Calu3 (cell line): ENCODE results near the gene OBI1. TPM values are rescaled to one million over a fixed set of nuclear protein-coding genes. Genes with fewer than 3 reads are reported as not detected.

Experiments used
- BruUV-seq: library from RNA; stranded (reverse); fragments of 400-500 nt; replicated peaks from 2 replicates; lab custom pipeline; 2021; lab: Mats Ljungman, UMichigan
- CTCF ChIA-PET: fragments of 300-600 bp; sonication (Branson Sonifier 250); formaldehyde crosslinking; loops from one replicate; lab custom pipeline; 2022; ENCODE audit warnings: antibody characterized with exemption; lab: Charles Lee
- DNase-seq: peaks from one replicate; pipeline ENCODE4 v3.0.0; 2022
- H3K27ac Mint-ChIP-seq: one replicate; pipeline ENCODE4 v1.8.0; 2022; ENCODE audit warnings: mixed read lengths; ENCODE audit not compliant: unreplicated experiment
- H3K27me3 Mint-ChIP-seq: one replicate; pipeline ENCODE4 v1.8.0; 2022; ENCODE audit warnings: mixed read lengths; ENCODE audit not compliant: unreplicated experiment
- H3K36me3 Mint-ChIP-seq: one replicate; pipeline ENCODE4 v1.8.0; 2022; ENCODE audit warnings: mild to moderate bottlenecking, moderate library complexity, mixed read lengths; ENCODE audit not compliant: insufficient read depth, unreplicated experiment
- H3K4me1 Mint-ChIP-seq: one replicate; pipeline ENCODE4 v1.8.0; 2022; ENCODE audit warnings: mild to moderate bottlenecking, low read depth, mixed read lengths; ENCODE audit not compliant: unreplicated experiment
- H3K4me3 Mint-ChIP-seq: one replicate; pipeline ENCODE4 v1.8.0; 2022; ENCODE audit warnings: mild to moderate bottlenecking, low read depth, moderate library complexity, mixed read lengths; ENCODE audit not compliant: unreplicated experiment
- H3K9me3 Mint-ChIP-seq: one replicate; pipeline ENCODE4 v1.8.0; 2022; ENCODE audit warnings: low read depth, mixed read lengths; ENCODE audit not compliant: unreplicated experiment
- CTCF ChIP-seq: fragments of 200-600 bp; IDR thresholded peaks from one replicate; pipeline ENCODE4 v1.8.0; 2022; ENCODE audit warnings: antibody characterized with exemption; ENCODE audit not compliant: unreplicated experiment
- intact Hi-C: fragments of 100-400 bp; cut with micrococcal nuclease; formaldehyde crosslinking; loops from one replicate; pipeline ENCODE4 v1.10.0; 2022; ENCODE audit not compliant: unreplicated experiment
- total RNA-seq: library from RNA; stranded (reverse); gene quantifications from 2 replicates; pipeline ENCODE4 v1.2.3, GENCODE V29; 2022

OBI1 gene
- total RNA-seq, 1 experiment from 2014 or later: 5.9 TPM

GRCh38 chr13:78601124-78601873 lies 57.7 kb downstream of the OBI1 start:
- H3K27me3 Mint-ChIP-seq: no peaks in the 10 kb centered on the region
- no peak for TF ChIP-seq CTCF
- CTCF ChIA-PET: no interaction called here
- DNase-seq: no peak
- intact Hi-C loops: no loop called here
- no TSS peak for BruUV-seq
- no peaks in the 10 kb centered on the region for H3K9me3 Mint-ChIP-seq
- no peak overlapping the region for H3K4me3 Mint-ChIP-seq
- peaks cover 7% of the 10 kb centered on the region for H3K4me1 Mint-ChIP-seq
- H3K36me3 Mint-ChIP-seq: peaks cover 14% of the 10 kb centered on the region
- no peak overlapping the region for H3K27ac Mint-ChIP-seq

- peaks cover 7% of the 10 kb centered on the region for H3K4me1 Mint-ChIP-seq
- CTCF ChIA-PET: no interaction called here
- H3K27me3 Mint-ChIP-seq: no peaks in the 10 kb centered on the region
- no peaks in the 10 kb centered on the region for H3K9me3 Mint-ChIP-seq
- intact Hi-C loops: no loop called here
- H3K36me3 Mint-ChIP-seq: peaks cover 14% of the 10 kb centered on the region
- no peak for TF ChIP-seq CTCF
- no peak for DNase-seq
- H3K4me3 Mint-ChIP-seq: no peak overlapping the region
- no TSS peak for BruUV-seq
- H3K27ac Mint-ChIP-seq: no peak overlapping the region
These were observed 58.6 kb downstream of the OBI1 start for GRCh38 chr13:78600280-78600883.

- Mint-ChIP-seq H3K27me3 (peaks cover 4% of the 10 kb centered on the region), H3K36me3 (peaks cover 14% of the 10 kb centered on the region), H3K4me3 (no peak overlapping the region), H3K9me3 (no peaks in the 10 kb centered on the region), H3K27ac (no peak overlapping the region), H3K4me1 (peaks cover 7% of the 10 kb centered on the region)
- BruUV-seq: no TSS peak
- CTCF ChIA-PET: no interaction called here
- intact Hi-C loops: no loop called here
- no peak for DNase-seq
- TF ChIP-seq CTCF: no peak
These were observed 59.2 kb downstream of the OBI1 start for GRCh38 chr13:78599645-78600279.

- BruUV-seq: no TSS peak
- Mint-ChIP-seq H3K27me3 (peaks cover 10% of the 10 kb centered on the region), H3K27ac (no peak overlapping the region), H3K4me3 (no peak overlapping the region), H3K9me3 (no peaks in the 10 kb centered on the region), H3K36me3 (peaks cover 14% of the 10 kb centered on the region), H3K4me1 (peaks cover 7% of the 10 kb centered on the region)
- intact Hi-C loops: no loop called here
- TF ChIP-seq CTCF: no peak
- CTCF ChIA-PET: no interaction called here
- DNase-seq: no peak
These were observed 59.9 kb downstream of the OBI1 start for GRCh38 chr13:78598966-78599644.
